Measurements from ENCODE around the gene TCF7L1.

TCF7L1 gene

DNA sequence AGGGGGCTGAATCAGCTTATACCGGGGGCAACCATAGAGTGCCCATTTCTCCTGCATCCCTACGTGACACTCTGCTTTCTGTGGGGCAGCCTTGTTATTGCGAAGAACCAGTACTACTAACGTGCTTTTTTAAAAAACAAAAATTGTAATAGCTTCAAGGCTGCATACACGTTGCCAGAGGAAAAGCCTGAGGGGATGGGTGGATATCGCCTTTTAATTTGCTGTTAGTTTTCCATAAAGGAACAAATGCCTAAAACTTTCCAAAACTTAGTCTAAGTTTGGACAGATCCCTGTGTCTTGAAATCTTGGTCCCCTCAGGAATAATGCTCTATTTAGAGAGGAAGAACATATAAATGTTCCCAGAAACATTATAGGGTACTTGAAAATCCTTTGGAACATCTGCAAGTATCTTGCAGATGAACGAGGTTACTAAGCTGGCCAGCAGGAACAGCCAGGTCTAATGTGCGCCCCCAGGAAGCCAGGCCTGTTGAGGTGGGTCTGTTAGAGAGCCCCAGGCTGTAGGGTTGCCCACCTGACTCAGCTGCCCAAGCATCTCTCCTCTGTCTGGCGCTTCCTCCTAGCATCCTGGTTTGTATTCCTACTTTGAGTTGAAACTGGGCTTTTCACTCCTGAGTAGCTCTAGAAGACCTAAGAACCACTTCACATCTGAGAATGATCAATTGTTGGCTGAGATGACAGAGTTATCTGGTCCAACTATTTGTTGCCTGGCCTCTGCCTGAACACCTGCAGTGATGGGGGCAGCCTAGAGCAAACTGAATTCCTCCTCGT is 97.7 kb downstream of the TCF7L1 start:
- DNase-seq, result no peak

DNA sequence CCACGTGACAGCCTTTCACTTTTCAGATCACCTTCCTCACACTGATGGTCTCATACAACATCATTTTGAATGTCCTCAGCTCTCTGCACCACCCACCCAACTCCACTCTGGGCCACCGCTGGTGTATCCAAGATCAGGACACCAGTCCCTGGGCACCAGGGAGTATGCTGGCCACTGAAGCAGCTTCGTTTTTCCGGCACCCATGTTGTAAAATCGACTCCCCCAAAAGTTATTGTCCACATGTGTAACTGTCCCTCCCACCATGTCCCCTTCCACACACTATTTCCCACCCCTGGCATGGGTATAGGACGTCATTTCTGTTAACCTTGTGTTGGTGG is 98.2 kb downstream of the TCF7L1 start:
- DNase-seq, result no peak

DNA sequence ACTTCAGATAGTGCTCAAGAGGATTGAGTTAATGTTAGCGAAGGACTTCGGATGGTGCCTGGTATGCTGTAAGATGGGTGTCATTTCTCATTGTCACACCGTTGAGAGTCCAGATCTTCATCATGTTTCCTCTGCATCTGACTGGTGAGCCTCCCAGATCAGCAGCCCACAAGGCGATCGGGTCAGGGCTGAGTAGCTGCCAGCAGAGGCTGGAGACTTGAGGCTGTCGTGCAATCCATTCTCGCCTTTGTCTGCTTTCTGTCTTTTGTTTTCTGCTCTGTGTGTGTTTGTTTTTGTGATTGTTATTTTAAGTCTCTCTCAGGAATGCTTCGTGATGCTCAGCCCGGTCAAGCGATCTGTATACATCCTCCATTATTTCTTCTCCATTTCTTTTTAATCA is 98.8 kb downstream of the TCF7L1 start:
- DNase-seq, result no peak

DNA sequence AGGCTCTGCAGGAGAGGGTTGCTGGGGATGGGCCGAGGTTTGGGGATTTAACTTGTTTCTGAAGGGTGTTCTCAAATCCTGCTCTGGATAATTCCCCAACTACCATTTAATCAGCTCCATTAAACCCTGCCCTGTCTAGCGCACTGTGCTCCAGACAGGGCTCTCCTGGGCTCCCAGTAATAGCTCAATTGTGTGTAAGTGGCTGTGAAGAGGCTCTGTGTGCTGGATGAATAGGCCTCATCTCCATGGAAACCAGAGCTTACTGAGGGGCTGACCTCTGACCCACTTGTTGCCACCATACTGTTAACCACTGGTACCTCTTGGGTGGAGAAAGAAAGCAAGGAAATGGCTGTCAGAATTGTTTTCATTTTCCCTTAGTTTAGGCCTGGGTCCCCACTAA is 101.7 kb downstream of the TCF7L1 start:
- DNase-seq, result no peak

DNA sequence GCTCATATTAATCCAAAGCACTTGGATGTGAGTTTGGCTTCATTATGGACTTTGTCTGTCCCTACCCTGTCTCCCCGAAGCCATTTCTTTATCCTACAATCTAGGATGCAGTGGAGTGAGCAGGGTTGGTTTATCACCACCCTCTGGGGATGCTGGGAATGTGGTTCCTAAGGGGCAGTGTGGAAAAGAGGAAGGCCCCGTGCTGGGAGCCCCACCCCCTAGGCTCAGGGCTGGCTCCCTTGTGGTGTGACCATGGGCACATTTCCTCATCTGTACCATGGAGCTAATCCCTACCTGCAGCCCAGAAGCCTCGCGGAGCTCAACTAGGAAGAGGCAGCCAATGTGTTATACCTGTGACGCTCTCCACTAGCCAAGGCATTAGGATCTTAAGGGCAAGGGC is 102.1 kb downstream of the TCF7L1 start:
- DNase-seq, result no peak

DNA sequence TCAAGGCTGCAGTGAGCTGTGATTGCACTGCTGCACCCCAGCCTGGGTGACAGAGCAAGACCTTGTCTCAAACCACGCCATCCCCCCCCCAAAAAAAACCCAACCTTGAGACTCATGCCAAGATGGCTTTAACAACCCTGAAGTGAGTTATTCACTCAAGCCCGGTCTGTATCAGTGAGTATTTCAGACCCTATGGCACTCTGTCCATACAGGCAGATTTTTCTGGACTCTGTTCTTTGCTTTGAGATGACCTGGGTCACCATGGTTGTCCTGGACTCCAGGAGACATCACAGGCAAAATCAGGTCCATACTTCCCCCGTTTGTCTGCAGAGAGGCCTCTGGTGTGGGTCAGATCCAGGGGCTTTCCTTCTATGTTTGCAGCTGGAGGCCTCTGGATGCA is 102.9 kb downstream of the TCF7L1 start:
- DNase-seq, result no peak

DNA sequence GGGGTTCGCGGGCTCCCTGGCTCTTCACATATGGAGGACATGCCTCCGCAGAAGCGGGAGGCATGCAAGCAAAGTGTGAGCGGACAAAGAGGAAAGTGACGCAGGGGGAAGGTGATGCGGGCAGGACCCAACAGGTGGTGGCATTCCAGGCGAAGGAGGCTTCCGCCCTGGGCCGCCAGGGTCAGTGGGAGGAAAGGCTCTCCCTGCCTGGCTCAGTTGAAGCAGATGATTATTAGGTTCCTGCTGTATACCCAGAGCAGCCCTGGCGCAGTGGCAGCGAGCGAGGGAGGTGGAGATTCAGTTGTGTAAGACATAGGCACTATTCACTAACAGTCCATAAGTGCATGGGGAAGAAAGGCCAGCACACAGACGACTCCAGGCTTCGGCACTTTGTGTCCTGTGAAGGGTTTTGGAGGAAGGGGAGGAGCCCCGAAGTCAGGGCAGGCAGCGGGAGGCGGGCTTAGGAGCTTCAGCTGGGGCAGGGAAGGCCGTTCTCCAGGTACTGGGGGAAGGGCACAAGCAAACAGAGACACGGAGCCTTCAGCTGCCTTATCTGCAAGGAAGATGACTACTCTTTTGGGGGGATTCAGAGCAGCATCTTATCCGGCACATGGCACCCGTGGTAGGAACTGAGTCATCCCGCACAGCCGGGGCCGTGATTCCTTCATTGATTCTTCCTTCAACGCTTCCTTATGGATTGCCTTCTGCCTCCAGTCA is 104.8 kb downstream of the TCF7L1 start:
- DNase-seq, result no peak

DNA sequence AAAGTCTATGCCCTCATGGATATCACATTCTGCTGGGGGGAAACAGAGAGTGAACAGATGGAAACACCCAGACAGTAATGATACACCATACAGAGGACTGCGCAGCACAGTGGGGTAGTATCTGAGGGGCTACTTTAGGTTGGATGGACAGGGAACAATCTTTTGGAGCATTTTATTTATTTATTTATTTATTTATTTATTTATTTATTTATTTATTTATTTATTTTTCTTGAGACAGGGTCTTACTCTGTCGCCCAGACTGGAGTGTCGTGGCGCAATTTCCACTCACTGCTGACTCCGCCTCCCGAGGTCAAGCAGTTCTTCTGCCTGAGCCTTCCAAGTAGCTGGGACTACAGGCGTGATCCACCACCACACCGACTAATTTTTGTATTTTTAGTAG is 105.4 kb downstream of the TCF7L1 start:
- no peak for DNase-seq

DNA sequence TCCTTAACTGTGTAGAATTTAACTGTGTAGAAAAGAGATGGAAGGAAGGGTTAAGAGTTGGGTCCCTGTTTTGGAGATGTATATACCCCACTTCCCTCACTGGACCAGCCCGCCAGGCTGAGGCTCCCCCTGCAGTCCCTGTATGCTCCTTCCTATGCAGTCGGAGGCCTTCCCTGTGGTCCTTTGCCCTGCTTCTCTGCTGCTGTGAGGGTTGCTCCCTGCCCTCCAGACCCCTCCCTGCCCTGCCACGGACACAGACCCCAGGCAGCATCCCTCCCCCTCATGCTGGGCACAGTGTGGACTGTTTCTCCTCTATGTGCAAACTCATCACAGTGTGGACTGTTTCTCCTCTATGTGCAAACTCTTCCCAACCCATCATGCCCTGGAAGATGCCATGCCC is 105.9 kb downstream of the TCF7L1 start:
- DNase-seq, result no peak

DNA sequence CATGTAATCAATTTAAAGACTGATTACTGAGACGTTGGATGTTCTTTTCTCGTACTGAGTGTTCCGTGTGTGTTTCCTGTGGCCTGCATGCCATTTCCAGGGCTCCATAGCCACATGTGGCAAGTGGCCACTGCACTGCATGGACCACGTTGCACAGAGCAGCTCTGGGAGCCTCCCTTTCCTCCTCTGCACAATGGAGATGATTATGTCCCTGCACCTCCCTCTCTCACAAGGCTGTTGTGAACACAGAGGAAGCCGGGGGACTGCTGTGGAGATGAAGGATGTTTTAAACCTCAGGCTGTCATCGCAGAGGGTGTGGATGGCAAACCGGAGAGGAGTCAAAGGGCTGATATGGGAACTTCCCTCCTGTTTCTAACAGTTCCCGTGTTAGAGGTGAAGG is 106.9 kb downstream of the TCF7L1 start:
- DNase-seq, result no peak

DNA sequence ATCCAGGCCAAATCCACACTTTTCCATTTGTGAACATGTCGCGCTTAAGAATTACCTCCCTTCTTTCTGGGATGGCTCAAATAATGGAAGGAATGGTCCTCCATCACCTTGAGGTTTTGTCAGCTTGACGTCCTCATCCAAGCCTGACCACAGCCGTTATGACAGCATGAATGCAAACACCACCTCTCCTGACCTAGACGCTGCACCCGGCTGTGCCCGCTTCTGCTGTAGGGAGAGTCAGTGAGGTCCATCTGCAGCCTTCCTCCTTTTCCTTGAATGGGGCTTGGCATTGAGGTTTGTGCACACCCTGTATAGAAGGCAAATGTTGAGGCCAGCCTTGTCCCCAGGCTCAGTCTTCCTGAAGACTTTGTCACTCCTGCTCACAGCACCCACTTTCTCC is 109.1 kb downstream of the TCF7L1 start:
- DNase-seq, result no peak

DNA sequence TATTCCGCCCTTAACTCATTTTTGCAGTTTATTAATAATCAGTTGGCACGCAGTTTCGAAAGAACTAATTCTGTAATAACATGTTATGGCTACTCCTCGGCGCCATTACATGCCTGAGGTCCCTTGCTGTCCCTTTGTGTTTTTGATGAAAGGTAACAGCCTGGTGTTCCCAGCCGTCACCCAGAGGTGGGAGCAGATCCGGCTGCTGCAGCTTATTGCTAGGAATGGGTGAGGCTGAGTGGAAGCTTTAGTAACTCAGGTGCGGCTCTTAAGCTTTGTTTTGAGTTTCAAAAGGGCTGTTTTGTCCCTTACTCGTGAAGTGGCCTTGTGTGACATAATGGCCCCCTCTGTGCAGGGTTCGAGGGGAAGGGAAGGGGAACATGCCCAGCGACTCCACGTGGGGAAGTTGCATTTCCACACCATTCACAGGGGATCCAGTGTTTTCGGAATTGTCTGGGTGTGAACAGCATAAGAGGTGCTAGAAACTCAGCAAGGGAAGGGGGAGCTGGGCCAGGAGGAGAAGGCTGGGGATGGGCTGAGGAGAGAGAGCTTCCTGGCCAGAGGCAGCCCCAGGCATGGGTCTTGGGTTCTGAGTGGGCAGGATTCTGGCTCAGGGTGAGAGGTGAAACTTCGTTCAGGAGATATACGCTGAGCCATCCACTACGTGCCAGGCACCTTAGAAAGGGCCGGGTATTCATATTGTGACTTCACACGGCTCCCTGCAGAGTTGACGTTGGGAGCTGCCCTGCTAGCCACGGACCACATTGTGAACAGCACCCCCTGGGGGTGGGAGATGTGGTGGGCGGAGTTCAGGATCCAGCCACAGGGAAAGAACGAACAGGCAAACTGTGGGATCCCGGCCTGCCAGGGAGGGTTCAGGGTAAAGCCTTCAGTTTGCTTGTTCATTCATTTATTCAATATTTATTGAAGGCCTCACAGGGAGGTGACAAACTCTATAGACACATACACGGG is 110.2 kb downstream of the TCF7L1 start:
- DNase-seq, result peak; percentile 56 to 80 (median 62)

DNA sequence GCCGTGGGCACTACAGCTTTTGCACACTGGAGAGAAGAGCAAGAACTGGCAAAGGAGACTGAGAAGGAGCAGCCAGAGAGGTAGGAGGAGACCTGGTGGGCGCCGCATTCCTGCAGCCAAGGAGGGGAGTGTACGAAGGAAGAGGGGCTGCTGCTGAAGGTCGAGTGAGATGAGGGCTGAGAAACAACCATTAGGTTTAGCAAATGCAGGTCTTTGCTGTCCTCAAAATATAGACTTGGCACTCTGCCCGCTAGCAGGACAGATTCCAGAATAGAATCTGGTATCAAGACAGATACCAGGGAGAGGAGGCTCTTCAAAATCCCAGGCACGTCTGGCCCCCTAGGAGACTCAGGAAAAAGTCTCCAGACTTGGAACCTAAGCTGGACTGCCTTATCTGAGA is 111.6 kb downstream of the TCF7L1 start:
- no peak for DNase-seq

DNA sequence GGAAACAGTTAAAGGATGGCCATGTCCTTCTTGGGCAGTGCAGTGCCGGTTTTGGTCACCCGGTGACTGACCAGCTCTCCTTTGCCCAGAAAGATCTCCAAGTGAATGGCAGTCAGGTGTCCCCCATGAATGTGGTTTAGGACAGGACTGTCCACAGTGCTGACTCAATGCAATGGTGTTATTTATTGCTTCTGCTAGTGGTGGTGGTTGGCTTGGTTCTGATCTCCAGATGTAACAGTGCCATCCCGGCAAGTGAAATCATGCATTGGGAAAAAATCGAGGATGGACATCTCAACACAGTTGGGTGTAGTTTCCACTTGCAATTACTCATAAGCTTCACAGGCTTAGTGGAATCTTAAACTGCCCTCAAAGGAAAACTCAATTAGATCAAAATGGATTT is 112.7 kb downstream of the TCF7L1 start:
- no peak for DNase-seq

DNA sequence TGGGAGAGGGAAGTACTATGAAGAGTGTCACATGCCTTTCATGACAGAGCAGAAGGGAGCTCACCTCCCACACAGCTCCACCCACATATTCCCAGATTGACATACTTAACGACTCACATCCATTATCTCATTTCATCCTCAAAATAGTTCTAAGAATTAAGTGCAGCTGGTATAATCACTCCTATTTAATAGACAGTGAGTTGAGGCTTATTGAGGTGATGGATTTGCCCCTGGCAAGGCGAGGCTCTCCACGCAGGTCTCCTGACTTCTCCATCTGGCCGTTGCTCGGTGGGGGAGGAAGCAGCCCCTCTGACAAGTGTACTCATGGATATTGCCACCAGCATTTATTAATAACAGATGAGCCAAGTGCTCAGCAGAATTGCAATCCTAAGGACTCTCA is 113.2 kb downstream of the TCF7L1 start:
- peak; percentile 82 to 87 (median 86) for DNase-seq

DNA sequence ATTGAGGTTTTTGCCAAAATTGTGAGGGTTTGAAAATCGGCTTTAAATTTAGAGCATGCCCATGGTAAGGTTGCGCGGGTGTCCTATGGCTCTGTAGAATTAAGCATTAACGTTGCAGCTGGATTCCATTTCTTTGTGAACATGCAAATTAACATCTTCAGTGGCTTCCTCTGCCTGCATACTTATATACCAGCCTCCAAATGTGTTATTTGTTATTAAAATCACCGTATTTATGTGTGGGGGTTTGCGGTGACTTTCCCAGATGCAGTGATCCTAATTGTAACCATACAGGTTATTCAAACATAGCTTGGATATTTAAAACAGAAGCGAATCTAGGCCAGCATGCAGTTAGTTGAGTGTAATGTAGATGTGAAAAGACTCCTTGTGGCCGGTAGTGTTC is 114.4 kb downstream of the TCF7L1 start:
- DNase-seq, result no peak

DNA sequence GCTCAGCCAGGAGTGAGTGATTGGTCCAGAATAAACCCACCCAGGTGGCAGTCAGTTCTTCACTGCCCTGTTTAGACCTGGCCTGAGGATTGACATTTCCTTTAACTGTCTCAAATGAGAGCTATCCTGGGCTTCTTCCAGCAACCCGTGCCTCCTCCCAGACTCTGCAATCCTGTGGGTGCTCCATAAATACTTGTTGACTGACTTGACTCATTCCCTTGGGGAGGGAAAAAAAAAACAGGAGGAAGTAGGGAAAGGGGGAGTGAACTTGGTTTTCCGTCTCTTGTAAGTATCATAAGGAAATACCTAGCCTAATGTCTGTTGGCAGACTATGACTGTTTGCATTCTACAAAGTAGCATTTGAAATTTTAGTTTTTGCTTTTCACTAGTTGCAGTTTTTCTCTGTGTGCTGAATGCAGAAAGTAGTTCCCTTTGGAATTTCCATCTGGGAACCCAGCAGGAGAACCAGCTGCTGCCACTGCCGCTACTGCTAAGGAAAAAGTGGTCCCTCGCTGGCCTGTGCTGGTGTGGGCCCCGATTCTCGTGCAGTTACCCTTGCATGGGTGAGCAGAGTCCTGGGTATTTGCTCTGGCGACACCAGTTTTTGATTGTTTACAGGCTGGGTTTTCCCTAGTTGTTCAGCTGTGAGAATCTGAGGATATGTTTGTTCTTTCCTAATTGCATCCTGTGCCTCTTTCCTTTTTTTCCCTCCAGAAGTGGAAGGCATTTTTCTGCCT is 115.7 kb downstream of the TCF7L1 start:
- DNase-seq, result no peak

DNA sequence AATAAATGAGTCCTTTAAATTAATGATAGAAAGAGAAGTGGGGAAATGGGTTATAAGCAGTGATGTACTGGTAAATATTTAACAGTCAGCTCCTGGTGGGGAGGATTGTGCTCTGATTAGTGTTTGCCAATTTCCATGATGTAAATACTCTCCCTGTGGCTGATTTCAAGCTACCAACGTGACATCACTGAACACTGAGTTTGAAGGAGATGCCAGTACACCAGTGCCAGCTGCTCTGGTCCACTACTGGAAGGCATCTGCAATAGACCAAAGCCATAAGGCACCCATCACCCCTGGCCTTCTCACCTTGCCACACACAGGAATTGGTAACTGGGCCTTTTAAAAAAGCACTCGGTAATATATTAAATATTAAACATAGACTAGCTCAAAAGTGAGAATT is 116.9 kb downstream of the TCF7L1 start:
- no peak for DNase-seq

DNA sequence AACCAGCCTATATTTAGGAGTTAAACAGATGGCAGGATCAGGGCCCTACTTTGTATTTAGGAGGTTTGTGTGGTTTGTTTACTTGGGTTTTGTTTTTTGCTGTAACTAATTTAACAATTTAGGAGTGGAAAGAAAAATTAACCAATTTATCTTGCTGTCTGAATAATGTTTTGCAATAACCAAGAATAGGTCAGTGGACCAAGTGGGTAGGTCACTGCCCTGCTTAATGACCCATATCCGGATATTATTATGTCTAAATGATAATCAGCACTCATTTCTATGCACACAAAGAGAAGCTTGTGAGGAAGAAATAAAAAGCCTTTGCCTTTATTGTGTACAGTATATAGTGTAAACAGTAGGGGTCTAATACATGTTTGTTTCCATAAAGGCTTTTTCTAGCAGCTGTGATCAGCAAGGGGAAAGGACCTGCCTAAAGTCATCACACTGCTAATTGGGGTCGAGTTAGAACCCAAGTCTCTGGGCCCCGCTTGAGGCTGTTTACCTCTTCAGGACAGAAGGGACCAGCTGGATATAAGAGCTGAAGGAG is 118.0 kb downstream of the TCF7L1 start:
- no peak for DNase-seq

DNA sequence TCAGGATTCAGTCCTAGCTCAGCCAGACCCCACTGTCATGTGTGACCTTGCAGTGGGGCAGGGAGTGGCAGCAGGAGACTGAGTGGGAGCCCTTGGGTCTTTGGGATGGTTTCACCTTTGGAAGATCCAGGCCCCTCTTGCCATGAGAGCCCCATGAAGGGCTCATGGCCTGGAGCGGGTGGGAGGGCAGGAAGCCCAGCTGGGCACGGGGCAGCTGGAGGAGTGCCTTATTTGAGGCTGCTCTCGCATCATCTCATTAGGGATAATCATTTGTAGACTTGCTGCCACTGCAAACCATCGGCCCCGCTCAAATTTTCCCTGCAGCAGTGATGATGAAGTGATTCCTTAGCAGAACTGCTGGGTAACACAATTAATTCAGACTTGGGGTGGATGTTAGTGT is 120.7 kb downstream of the TCF7L1 start:
- DNase-seq, result no peak

DNA sequence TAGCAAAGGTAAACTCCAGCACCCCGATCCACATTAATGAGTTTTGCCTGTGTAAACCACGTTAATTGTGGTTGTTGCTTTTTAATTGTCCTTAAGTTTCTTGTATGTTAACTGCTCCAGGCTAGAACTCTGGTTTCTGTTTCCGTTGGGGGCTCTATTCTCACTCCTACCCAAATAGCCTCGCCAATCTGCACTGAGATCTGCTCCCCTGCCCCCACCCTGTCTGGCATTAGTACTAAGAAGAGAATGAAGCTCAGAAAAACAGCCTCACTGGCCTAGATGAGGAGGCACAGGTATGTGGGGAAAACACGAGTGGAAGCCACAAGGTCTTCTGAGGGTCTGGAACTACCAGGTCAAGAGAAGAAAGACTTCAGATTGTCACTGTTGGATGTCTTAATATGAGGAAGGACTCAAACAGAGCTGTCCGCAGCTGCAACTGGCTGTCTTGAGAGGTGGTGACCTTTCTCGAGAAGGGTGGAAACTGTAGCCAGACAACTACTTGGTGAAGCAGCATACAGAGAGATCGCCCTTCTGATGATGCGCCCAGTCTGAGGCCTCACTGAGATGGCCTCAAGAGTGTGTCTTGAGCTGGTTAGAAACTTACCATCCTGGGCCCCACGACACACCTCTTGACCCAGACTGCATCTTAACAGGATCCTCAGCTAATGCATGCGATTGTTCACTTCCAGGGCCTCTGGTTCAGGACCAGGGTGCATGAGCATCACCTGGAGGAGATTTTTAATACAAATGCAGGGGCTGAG is 121.5 kb downstream of the TCF7L1 start:
- no peak for DNase-seq

DNA sequence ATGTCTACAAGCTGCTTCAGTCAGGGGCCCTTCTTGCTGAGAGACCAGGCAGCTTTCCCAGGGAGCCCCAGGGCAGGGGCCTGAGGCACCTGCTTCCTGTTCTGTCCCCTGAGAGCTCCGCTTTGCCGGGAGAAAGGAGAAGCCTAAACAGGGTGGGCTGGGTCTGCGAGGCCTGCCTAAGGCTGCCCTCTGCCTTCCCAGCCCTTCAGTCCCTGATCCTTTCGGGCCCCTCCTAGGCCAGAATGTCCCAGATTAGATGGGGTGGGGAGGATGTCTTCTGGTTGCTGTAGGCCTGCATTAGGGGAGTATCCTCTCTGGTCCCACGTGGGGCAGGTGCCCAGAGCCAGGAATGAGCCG is 122.2 kb downstream of the TCF7L1 start:
- DNase-seq, result no peak

Data from suppressor macrophage treated with lipopolysaccharide for 1 hour (primary cell).